ENCODE measurements around the gene ST6GALNAC3. TPM values are rescaled to one million over a fixed set of nuclear protein-coding genes. Genes with fewer than 3 reads are reported as not detected.

Gene ST6GALNAC3
- total RNA-seq, 1 experiment from 2014 or later = 2.2 TPM

- Histone ChIP-seq H3K9me3 (ENCODE audit: control insufficient read depth in 1 of 2, insufficient read depth in 1 of 2, low read depth in 1 of 2, low read length in 2 of 2) (no peaks in the 10 kb centered on the region), H4K20me1 (ENCODE audit: insufficient read depth) (no peaks in the 10 kb centered on the region), H3K9ac (ENCODE audit: low read length) (no peak overlapping the region), H3K4me3 (replicated peaks in 1 of 2; ENCODE audit: low read depth in 1 of 2, low read length in 2 of 2) (no peak overlapping the region), H3K4me2 (ENCODE audit: low read length) (no peak overlapping the region), H3K27me3 (ENCODE audit: insufficient read depth, low read length) (no peaks in the 10 kb centered on the region; the same call in 1 of the 2 replicates), H3K27ac (ENCODE audit: low read depth, low read length) (no peak overlapping the region), H3K36me3 (ENCODE audit: control insufficient read depth in 1 of 2, insufficient read depth in 2 of 2, low read length in 2 of 2) (no peaks in the 10 kb centered on the region), H2AFZ (ENCODE audit: low read depth, low read length, poor library complexity, severe bottlenecking) (no peak overlapping the region), H3K4me1 (ENCODE audit: control insufficient read depth in 1 of 2, insufficient read depth in 2 of 2, low read length in 2 of 2) (no peaks in the 10 kb centered on the region; a peak in 1 of 4 replicates), H3K9me2 (ENCODE audit: insufficient read depth) (no peaks in the 10 kb centered on the region), H3K79me2 (ENCODE audit: insufficient read depth, low read length) (no peaks in the 10 kb centered on the region)
- ChIA-PET POLR2A (no interaction called here), RAD21 (ENCODE audit: low non-redundant PET in 1 of 2, low total read pairs in 2 of 2, uncharacterized antibody in 2 of 2, unreplicated experiment in 2 of 2) (no interaction called here), CTCF (no interaction called here)
- ATAC-seq = no peak
- intact Hi-C loops (cut with micrococcal nuclease) = no loop called here
- DNase-seq (ENCODE audit: low read depth, low spot score) = no peak
- TF ChIP-seq FOSL1 (IDR thresholded peaks at IDR 0.05; ENCODE audit: low read depth) (no peak), EGR1 (IDR thresholded peaks at IDR 0.05; ENCODE audit: low read depth) (no peak), ELF1 (IDR thresholded peaks at IDR 0.05; ENCODE audit: borderline replicate concordance, low read depth) (no peak), SP1 (IDR thresholded peaks at IDR 0.05; ENCODE audit: low read depth) (no peak), MAX (IDR thresholded peaks at IDR 0.05) (no peak), SRF (IDR thresholded peaks at IDR 0.05; ENCODE audit: low read depth) (no peak), CBX3 (IDR thresholded peaks at IDR 0.05; ENCODE audit: low read depth) (no peak), RAD21 (IDR thresholded peaks at IDR 0.05; ENCODE audit: low read depth) (no peak), YY1 (IDR thresholded peaks at IDR 0.05; ENCODE audit: extremely low read depth, insufficient replicate concordance, low read depth, low read length) (no peak), ZBTB33 (IDR thresholded peaks at IDR 0.05; ENCODE audit: extremely low read depth, insufficient replicate concordance, low read length) (no peak), ATF3 (IDR thresholded peaks at IDR 0.05) (no peak), ZFX (IDR thresholded peaks at IDR 0.05) (no peak), EZH2phosphoT487 (IDR thresholded peaks at IDR 0.05; ENCODE audit: borderline replicate concordance) (no peak), TCF7L2 (IDR thresholded peaks at IDR 0.05; ENCODE audit: borderline replicate concordance, extremely low read depth, insufficient read depth, insufficient read length) (no peak), POLR2A (IDR thresholded peaks at IDR 0.05; ENCODE audit: borderline replicate concordance, extremely low read depth, insufficient read depth, insufficient read length) (no peak)
- BruUV-seq (replicated peaks) = no TSS peak
Measured at GRCh38 chr1:76314730-76315129, 240.2 kb downstream of the ST6GALNAC3 start.

Data from HCT116 (cell line).